Left forelimb (tissue), 1 donor: ENCODE results near the gene MACROD1.
A peak's percentile ranks its signal among the peaks of the same experiment; 100 is the strongest.

Source experiments
- DNase-seq: peaks from one replicate; pipeline ENCODE4 v3.0.0-alpha.2; 2018; ENCODE audit warnings: low spot score

Gene MACROD1

DNA sequence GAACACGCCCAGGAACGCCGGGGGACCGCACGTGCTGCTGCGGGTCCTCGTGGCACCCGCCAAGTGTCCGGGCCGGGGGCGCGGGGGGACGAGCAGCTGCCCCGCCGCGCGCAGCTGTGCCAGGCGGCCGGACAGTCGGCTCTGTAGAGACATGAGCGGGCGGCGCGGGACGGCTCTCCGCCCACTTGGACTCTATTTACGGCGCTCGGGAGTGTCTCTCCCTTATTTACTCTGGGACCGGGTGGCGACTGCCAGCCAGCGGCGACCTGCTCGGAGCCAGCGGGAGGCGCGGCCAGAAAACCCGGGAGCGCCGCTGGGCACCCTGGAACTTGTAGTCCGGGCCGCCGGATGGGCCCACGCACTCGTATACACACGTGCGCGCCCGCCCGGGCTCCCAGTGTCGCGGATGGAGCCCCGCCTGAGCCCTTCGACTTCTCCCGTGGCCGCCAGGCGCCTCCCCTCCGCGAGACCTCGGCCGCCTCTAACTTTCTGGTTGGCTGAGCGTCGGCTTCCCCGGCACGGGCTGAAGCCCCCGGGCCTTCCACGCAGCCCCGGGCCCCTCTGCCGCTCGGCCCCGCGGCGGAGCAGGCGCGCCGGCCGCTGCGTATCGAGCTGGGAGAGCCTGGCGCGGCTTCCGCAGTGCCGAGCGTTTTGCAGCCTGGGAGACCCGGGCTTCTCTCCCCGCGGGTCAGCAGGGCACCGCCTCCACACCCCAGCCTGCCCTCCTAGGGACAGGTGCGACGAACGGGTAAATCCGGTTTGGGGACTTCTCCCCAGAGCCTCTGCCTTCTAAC lies at the start of gene MACROD1:
Gene MACROD1 (minus strand): TSS at position 272 of the 794 bp plus-strand sequence. CDS start 119 bp downstream, at position 153.
- peak; percentile 82 for DNase-seq

DNA sequence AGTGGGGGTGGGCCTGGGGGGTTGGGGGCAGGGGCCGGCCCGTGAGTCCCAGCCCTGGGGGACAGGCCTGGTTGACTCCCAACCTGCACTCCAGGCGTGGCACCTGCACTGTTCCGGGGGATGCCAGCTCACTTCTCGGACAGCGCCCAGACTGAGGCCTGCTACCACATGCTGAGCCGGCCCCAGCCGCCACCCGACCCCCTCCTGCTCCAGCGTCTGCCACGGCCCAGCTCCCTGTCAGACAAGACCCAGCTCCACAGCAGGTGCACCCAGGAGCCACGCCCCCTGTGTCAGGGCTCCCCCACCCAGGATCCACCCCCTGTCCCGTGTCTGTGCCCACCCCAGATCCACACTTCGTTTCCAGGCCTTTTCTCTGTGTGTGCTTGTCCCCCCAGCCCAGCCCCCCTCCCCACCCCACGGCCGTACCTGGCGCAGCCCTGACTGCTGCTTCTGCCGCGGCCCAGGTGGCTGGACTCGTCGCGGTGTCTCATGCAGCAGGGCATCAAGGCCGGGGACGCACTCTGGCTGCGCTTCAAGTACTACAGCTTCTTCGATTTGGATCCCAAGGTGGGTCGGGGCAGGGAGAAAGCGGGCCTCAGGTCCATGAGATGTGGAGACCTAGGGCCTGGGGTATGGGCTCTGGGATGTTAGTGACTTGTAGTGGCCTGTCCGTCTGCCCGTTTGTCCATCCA lies 45.4 kb upstream of the MACROD1 start:
- no peak for DNase-seq

GRCh38 chr11:64210301-64211020 lies 44.5 kb upstream of the MACROD1 start:
- DNase-seq, result no peak

DNA sequence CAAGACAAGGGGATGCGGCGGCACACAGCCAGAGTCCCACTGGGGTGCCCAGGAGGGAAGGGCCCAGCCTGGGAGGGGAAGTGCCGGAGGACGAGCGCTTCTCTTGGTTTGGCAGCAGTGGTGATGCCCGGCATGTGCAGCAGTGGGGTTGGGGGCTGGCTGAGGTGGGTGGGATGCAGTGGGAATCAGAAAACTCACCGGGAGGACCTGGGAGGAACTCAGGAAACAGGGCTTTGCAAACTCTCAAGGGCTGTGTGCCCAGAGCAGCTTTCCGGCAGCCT lies 43.6 kb upstream of the MACROD1 start:
- no peak for DNase-seq

- DNase-seq, result no peak
These were observed 43.1 kb upstream of the MACROD1 start for GRCh38 chr11:64208796-64209562.

- no peak for DNase-seq
These were observed 42.3 kb upstream of the MACROD1 start for GRCh38 chr11:64208086-64208795.

- no peak for DNase-seq
These were observed 41.6 kb upstream of the MACROD1 start for GRCh38 chr11:64207256-64208085.

GRCh38 chr11:64206457-64207255 lies 40.7 kb upstream of the MACROD1 start, which contains the start of gene FERMT3:
Gene FERMT3 (plus strand): TSS chr11:64206721. CDS start chr11:64207365, 644 bp downstream.
- no peak for DNase-seq

DNA sequence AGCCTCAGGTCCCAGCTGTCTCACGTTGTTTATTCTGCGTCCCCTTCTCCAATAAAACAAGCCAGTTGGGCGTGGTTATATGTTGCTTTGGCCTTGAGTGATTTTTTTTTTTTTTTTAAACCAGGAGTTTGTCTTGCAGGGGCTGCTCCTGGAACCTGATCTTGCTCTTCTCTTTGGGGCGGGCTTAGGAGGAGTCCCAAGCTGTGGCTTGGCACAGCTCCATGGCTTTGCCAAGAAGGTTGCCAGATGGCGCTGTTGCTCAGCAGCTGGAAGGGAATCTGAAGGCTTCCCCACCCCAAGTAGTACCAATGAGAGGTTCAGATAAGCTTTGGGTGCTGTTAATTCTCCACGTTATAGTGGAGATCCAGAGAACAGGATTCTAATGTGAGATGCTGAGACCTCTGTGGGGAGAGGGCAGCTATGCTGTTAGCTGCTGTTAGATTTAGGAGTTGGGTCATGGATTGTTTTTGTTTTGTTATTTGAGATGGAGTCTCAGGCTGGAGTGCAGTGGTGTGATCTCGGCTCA lies 38.6 kb upstream of the MACROD1 start:
- DNase-seq, result no peak

DNA sequence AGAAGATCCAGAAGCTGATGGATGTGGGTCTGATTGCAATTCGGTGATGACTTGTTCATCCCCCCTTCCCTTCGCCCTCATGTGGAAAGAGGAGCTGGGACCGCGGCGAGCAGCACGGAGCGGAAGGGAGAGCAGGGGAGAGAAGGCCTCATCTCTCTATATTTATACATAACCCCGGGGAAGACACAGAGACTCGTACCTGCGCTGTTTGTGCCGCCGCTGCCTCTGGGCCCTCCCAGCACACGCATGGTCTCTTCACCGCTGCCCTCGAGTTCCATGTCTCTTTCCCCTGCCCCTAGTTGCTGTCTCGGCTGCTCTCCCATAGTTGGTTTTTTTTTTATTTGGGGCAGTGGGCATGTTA lies 38.1 kb upstream of the MACROD1 start:
- DNase-seq, result no peak

DNA sequence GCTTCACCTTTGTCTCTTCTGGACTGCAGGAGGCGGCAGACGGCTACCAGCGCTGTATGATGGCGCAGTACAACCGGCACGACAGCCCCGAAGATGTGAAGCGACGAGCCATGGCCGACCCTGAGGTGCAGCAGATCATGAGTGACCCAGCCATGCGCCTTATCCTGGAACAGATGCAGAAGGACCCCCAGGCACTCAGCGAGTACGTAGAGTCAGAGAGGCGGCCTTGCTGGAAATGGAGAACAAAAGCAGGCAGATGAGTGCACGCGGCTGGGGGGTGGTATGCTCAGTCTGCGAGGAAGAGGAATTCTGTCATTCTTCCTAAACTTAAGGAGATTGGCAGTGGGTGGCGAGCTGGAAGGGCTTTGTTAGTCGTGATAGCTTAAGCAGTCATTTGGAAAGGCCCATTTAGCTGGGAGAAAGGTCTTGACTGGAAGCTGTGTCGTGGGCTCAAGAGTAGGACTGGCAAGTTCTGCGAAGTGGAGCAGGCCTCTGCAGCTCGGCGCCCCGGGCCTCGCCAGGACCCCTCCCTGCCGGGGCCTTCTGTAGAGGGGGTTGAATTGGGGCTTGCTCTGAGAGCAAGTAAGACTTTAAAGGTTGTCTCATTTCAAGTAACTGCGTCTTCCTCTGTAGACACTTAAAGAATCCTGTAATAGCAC lies 37.6 kb upstream of the MACROD1 start:
- DNase-seq, result no peak

DNA sequence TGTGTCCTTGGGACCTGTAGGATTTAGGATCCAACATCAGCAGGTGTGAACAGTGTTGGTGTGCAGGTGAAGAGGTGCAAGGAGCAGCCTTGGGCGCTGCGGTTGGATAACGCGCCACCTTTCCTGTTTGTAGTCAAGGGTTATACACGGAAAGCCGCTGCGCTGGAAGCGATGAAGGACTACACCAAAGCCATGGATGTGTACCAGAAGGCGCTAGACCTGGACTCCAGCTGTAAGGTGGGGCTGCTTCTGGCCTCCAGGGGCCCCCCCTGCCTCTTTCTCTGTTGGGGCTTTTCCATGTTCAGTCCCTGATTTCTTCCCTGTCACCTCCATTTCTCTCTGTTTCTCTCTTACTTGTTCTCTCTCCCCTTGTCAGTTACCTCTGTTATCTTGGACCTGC lies 37.1 kb upstream of the MACROD1 start:
- DNase-seq, result no peak

DNA sequence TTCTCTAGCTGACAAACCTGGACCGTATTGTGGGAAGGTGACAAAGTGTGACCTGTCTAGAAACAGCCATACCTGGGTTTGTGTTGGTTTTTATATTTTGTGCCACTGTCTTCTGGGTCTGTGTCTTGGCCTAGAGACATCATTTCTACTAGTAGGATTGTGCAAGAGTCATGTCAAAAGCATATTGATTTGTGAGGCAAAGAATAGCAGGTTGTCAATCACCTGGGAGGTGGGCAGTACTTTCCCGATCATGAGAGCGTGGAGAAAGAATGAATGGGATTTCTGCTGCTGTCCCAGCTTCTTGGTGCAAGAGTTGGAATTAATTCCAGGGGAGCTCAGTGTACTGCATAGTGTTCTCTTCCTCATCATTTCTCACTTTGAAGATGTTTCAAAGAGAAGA lies 35.6 kb upstream of the MACROD1 start:
- DNase-seq, result no peak

GRCh38 chr11:64198511-64198910 lies 32.6 kb upstream of the MACROD1 start:
- no peak for DNase-seq

GRCh38 chr11:64196626-64197025 lies 30.7 kb upstream of the MACROD1 start:
- no peak for DNase-seq

GRCh38 chr11:64192434-64192833 lies 26.5 kb upstream of the MACROD1 start:
- DNase-seq, result no peak

DNA sequence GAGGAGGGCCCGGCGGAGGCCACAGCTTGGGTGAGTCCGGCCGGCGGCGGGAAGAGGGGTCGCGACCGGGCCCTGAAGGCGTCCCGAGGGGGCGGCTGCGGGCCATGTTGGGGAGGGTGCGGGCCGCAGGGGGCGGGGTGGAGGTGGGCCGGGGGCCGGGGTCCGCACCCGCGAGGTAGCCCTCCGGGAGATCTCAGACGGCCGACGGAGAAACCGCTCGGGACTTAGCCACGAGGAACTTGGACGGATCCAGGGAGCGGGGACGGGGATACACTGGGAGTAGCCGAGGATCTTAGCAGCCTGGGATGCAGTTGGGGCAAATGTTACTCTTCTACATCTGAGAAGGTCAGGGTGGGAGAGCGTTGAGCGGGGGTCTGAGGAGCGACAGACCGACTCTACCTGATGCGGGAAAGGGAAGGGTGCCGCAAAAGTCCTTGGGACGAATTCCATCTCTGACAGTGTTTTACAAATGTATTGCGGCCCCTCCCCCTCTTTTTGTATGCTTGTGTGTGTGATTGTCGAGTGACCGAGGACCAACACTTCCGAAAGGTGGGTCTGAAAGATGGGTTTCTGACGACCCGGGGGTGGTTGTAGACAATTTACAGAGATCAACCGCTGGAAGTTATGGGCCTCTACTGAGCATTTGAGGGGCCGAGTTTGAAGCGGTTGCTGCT lies 20.7 kb upstream of the MACROD1 start:
- DNase-seq, result no peak

DNA sequence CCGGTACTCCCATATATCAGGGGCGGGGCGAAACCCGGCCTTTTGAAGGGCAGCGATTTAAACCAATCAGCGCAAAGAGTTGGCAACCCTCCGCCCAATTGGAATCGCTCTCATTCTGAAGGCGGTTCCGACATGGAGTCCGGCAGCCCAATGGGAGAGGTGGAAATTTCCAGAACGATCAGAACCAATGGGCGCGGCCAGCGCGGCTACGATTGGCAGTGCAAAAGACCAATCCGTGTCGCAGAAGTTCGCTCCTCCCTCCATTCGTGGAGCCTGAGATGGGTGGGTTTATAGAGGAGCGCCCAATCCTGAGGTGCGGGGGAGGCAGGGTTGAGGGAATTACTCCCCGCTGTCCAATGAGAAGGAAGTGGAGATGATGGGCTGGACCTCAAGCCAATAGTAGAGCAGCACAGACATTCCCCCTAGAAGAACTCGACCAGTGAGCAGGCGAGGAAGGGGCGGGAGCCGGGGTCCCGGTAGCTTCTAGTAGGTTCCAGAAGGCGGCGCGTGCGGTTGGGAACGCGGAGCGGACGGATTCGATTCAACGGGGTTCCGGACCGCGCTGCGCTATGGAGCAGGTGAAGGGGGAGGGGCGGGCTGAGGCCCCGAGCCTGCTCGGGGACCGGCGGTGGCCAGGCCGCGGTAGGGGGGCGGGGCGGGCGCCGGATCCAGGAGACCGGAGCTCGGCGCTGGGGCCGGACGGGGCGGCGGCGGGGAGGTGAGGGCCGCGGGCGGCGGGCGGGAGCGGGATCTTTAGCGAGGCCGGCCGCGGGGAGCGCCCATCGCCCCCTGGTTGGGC lies 20.0 kb upstream of the MACROD1 start, which contains the start of gene STIP1:
Gene STIP1 (plus strand): TSS at position 479 of the 799 bp plus-strand sequence. CDS start 91 bp downstream, at position 570.
- peak; percentile 99 for DNase-seq
